Stimulated activated CD4-positive, alpha-beta T cell treated with anti-CD3 and anti-CD28 coated beads, Interleukin-15, amount 100 ng/mL, for 48 hours (primary cell): ENCODE results near the gene TRIM32.

Experiments
- DNase-seq, 2 donors: peaks; one replicate each; pipeline ENCODE4 v3.0.0-alpha.2; 2020; ENCODE audit warnings: low read depth in 2 of 2

TRIM32 gene

DNA sequence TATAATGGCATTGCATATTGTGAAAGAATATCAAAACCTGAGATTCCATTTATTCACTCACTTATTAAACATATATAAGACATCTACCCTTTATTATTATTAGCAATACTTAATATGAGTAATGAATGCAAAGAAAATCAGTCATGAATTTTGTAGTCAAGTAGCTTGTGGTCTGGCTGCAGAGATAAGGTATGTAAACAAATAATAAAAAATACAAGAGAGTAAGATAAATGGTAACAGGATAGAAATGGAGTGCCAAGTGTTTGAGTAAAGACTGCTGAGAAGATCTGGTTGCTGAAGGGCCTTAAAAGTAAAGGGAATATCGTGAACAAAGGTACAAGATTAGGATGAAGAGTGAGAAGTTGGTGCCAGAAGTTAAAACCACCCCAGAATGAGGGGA, 18.4 kb downstream of the TRIM32 start:
- DNase-seq, result no peak

DNA sequence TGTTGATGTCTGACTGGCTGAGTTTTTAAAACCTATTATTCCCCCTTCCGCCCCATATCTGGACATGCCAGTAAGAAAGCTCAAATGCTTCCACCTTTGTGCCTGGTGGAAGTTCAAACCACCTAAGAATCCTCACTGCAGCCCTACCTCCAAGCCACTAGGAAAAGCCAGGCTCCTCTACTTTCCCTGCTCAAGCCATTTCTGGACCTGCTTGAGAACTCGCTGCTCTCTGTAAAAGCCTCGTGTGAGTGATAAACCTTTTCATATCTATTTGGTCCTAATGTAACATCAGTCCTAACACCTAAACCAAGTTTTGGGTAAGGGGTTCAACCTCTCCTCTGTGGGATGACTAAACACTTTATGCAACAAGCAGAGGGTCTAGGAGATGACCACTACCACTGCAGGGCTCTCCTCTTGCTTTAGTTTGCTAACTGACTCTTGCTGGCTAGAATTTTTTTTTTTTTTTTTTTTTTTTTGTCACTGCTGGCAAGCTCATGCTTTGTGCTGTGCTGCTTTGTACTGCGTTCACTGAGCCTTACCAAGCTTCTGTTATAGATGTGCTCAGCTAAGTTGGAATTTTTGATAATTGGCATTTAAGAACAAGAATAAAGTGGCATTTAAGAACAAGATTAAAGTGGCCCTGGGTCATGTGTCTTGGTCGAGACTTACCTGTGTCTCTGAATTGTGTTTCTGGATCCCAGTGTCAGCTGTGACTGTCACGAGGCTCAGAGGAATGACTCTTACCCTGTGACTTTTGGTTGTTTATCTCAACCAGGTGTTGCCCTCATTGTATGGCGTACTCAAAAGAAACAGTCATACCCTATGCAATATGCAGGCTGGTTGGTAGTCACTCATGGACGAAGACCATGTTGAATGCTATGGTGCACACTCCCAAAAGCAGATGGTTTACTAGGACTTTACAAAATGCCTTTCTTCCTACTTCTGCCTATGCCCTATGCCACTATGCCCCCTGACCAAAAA, 19.5 kb downstream of the TRIM32 start:
- DNase-seq, result no peak

DNA sequence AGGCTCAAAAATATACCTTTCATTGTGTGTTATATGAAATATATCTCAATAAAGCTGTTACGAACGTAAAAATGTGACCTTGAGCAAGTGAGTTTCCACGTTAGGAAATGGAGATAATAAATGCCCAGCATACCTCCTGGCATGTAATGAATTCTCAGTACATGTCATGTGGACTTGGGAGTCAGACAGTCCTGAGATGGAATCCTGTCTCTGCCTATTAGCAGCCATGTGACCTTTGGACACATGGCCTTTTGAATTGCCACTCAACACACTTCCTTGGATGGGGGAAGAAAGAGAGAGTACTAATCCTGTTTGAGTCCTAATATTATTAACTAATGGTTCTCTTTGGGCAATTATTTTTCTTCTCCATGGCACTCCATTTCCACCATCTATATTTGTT, 25.7 kb downstream of the TRIM32 start:
- DNase-seq, result no peak

DNA sequence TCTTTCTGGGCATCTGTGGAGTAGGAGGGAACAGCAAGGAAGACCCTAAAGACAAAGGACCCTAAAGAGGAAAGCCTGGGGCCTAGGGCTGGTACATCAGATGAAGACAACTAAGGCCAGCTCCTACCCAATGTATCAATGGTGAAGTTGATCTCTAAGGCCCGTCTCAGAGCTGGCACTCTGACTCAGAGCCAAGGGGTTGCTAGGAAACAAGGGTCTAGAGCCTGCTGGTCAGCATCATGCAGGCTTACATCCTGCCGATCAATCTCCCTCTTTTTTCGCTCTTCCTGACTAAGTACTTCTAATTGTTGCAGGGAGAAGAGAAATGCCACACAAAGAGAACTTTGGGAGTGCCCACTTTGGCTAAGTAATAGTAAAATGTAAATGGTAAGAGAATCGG, 26.2 kb downstream of the TRIM32 start:
- no peak for DNase-seq

DNA sequence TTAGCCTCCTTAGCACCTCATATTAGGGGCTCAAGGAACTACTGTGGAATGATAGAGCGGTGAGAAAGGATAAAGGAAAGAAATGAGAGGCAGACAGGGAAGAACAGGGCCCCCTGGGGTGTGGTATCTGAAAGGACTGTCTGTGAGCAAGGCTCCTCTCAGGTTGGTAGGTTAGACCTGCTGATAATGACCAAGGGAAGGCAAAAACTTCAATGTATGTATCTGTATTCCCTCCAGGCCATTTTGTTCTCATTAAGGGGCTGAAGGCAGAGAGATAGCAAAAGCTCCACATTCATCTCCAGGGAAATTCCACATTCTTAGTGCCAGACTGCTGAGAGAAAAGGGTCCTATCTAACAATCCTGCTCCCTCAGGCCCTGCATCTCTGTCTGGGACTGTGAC, 28.6 kb downstream of the TRIM32 start:
- no peak for DNase-seq

DNA sequence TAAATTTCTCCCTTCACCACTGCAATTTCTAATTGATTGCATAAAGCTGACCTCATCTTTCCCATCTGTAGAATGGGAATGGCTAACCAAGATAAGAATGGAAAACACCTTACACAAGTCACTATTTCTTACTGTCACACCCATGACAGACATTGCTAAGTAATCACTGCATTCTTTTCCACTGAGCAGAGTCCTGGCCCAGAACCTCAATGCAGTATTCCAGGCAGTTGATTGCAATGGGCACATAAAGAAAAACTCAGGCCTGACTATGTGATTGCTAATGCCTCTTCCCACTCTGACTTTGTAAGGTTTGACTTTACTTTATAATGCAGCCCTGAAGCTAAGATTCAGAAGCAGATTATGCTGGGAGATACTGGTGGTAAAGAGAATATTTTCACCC, 29.3 kb downstream of the TRIM32 start:
- no peak for DNase-seq

DNA sequence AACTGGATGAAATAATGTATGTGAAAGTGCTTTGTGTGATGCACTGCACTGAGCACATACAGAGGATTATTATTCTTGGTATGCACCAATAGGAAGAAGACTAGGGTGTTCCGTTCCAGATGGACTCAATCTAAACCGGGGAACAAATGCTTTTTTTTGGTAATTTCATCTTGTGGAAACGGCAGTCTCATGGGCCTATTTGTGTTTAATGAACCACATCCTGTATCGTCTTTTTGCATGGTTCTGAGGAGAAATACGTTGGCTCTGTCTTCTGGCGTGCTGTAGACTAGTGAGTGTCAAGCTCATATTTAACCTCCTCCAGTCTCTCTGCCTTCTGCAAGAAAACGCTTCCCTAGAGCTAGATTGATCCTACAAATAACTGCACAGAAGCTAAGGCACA, 30.0 kb downstream of the TRIM32 start:
- DNase-seq, result no peak

DNA sequence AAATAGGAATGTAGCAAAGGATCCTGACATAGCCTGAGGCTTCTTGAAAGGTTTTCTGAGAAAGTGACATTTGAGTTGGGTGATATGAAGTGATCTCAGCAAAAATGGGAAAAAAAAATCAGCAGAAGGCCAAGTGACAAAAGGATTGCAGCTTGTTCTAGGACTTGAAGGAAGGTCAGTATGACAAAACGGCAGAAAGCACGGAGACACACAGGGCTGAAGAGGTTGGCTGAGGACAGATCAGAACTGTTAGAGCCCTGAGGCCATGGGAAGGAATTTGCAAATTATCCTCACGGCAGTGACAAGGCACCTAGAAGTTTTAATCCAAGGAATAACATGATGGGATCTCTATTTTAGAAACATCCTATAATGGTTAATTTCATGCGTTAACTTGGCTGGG, 31.0 kb downstream of the TRIM32 start:
- DNase-seq, result no peak

DNA sequence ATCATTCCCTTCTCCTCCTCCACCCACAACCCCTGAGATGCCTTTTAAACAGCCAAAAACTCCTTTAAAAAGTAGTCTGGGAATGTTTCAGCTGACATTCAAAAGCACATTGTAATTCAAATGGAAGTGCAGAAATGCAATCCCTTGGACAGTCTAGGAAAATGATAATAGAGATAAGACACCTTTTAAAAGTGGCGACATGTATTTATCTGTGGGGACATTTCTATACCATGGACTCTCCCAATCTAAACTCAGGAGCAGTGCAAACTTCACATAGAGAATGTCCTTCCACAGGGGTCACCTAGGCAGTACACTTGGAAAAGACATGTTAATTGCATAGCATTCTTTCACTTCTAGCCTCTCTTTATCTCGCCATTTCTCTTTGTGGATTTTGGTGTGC, 33.0 kb downstream of the TRIM32 start:
- DNase-seq, result no peak

DNA sequence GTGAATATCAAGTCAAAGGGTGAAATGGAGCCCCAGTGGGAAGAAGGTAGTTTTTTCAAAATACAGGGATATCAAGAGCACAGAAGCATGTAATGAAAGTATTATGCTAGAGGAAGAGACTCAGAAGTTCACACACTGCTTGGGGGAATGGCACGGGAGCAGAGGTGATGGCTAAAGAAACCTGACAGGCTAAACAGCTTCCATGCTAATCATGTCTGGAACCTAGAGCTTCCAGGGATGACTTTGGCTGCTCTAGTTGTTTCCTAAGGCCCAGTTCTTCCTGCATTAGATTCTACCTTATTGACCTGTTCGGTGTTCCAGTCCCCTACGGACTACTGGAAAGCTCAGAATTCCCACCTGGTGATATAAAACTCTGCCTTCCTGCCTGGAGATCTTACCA, 34.3 kb downstream of the TRIM32 start:
- DNase-seq, result no peak

DNA sequence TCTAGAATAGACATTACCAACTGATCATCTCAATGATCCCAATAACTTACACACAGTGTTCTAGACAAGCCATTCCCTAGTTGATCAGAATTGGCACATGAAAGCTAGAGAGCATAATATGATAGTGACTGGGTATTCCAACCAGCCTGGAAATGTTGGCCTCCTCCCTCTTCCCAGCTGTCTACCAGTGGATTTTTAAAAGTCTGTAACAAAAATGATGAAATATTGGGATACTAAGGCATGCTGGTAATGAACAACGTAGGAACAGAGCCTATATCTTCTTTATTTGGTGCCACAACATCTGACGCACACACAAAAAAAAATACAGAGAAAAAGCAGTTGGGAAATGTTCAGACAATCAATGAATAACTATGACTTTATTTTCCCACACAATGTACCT, 34.8 kb downstream of the TRIM32 start:
- DNase-seq, result no peak

DNA sequence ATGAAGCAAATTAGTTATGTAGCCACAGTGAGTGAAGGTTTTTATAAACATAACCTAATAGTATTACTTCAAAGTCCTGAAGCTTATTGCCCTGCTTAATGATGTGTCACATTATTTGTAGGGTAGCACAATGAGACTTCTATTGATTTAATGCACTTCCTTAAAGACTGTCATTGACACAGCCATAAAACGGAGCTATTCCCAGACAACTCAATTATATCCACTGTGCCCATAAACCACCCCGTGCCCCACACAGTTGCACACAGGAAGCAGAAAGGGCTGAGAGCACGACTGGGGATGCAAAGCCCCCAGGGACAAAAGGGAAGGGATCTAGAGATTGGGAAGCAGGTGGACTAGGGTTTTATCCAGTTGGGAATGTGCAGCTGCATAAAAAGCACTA, 37.0 kb downstream of the TRIM32 start:
- no peak for DNase-seq

DNA sequence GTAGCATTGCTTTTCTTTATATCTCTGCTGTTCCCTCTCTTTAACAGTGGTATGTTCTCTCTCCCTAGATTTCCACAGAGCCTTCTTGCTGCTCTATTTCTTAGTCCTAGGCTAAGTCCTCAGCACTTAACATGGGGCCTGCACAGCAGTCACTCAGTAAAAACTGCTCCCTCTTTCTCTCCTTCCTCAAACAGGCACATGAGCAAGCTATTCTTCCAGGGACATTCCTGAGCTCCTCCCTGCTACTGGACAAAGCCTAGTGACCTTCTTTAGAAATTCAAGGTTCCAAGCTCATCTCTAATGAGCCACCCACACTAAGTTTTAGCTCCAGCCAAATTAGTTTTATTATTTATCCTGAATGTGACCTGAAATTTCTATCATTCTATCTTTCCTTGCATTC, 39.5 kb downstream of the TRIM32 start:
- DNase-seq, result no peak

DNA sequence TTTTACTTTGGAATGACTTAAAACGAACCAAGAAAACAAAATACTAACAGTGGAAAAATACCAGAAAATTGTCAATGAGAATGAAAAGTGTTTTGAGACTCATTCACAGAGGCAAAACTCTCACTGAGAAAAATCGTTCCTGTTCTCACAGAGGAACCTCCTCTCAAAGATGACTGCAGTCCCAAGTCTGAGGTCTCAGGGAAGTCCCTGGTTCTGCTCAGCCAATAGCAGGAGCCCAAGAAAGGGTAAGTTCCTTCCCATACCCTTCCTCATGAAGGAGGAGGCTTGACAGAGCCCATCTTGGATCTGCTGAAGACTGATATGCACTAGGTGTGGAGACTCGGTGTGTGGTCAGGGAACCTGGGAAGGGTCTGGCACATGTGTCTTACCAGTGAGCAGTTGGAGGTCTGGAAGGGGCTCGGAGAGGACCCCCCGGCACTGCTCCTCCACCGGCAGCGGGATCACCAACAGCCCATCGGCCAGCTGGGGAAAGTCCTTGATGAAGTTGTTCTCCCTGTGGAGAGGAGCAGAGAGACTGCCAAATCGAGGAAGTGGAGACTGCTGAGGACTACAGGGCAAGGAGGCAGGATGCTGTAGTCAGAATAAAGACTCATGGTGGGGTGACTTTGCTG, 46.0 kb downstream of the TRIM32 start:
- no peak for DNase-seq

DNA sequence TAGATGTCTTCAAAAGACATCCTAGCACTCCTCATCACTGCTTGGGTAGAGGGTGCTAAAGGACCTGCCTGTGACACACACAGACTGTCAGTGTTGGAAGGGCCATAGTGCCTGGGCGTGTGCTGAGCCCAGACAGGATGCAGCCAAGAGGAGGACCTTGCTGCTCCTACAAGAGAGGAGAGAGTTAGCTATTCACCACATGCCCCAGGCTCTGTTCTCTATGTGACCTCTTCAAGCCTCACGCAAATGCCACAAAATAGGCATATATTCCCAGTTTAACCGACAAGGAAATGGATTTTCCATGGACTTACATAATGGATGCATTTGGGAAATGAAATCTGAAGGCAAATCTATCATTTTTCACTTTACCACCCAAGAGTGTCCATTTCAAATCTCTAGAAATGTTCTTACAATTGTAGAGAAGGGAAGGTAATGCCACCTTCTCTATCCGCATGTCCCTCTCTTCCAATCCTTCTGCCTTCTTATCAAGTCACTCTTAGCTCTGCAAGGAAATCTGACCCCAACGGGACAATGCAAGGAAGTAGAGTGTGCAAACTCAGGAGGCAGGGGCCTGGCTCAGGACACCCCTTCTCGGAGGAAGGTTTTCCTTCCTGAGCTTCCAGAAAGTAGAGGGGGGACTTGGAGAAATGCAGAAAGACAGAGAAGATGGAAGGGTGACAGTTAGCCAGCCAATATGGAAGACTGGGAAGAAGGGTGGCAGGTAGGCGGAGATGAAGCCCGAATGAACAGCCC, 49.5 kb downstream of the TRIM32 start:
- no peak for DNase-seq

DNA sequence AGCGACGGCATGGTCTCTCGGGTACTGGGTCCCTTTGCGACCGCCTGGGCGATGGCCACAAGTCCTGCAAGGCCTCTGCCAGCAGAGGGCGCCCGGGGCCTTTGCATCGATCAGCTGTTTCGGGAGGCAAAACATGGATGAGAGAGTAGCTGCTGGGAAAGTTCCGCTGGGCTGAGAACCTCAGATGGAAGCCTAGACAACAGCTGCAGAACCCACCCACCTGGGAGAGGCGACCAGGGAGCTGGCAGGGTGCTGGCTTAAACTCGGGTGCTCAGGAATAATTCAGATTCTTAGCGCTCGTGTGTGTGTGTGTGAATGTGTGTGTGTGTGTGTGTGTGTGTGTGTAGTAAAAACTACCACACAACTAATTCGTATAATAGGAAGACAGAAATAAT, 50.0 kb downstream of the TRIM32 start:
- DNase-seq, result peak; percentile 33 to 47

DNA sequence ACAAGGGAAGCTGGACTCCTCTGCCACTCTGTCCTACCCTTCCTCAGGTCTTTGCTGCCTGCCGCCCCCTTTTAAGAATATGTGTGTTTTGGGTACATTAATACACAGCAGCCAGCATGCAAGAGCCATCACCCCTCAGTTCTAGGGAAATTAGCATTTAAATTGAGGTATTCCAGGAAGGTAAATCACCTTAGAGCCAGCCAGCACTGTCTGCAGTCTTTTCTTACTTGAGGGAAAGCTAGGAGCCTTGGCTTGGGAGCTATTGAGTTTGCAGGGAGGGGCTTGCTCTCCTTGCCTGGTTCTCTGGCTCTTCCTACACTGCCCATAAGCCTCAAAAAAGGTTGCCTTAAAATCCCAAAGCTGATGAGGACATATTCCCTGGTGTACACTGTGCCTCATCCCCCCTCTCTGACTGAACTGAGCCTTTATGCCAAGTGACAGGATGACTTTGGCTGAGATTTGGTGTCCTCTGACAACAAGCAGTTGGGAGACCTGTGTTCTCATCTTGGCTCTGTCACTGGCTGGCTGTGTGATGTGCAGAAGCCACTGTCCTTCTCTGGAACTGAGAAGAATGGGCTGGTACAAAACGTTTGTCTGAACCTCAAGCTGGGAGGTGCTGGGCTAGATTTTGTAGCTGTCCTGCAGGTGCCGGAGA, 54.1 kb downstream of the TRIM32 start:
- no peak for DNase-seq

DNA sequence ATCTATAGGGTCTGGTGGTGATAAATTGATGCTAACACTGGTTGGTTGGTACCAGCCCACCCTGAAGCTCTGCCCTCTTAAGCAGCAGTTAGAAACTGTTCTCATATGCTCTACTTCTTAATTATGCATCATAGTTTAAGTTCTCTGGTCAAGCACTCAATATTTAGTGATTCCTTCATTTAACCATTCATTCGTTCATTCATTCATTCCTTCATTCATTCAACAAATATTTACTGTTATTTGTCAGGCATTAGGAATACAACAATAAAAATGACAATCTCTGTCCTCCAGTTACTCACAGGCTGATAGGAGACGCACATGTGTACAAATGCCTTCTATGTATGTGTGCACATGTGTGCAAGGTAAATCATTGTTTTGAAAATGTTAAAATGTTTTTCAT, 54.6 kb downstream of the TRIM32 start:
- no peak for DNase-seq

DNA sequence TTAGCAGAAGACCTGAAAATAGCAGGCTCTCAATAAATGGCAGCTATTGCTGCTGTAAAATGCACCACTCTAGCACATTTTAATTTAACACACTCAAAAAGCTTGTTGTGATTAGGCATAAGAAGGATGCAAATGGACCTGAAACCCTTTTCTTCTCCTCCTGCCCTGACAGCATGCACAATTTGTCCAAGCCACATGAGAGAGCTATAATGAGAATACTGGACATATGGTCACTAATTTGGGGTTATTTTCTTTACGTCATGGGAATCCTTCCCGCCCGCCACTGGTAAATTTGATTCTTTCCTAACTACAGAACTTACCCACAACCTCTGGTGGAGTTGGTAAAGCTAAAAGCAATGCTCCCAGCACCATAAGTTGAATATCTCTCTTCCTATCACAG, 62.1 kb downstream of the TRIM32 start:
- no peak for DNase-seq

DNA sequence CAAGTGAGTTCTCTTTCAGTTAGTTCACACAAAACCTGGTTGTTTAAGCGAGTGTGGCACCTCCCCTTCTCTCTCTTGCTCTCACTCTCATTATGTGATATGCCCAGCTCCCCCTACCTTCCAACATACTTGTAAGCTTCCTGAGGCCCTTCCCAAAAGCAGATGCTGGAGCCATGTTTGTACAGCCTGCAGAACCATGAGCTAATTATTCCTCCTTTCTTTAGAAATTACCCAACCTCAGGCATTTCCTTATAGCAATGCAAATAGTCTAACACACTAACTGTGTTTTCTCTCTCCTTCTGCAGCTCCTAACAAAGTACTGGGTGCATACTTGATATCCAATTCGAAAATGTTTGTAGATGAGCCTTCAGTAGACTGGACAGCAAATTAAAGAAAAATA, 62.7 kb downstream of the TRIM32 start:
- no peak for DNase-seq

DNA sequence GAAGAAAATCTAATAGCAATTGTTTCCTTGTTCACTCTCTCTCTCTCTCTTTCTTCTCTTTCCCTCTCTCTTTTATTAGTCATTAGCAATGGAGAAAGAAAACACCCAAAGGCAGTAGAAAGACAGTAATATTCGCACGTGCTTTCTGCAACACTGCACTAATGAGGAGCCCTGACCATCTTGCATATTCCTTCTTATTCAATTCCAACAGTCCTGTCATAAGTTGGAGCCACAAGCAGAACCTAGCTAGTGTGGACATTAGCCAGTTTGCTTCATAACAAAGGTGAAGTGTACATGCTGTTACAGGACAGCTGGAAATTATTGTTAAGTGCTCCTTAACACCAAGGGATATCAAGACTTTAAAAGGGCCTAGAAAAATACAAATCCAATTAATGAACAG, 63.4 kb downstream of the TRIM32 start:
- DNase-seq, result no peak
